GM12878 (cell line): ENCODE results near the gene MYO3B. TPM values are rescaled to one million over a fixed set of nuclear protein-coding genes. Genes with fewer than 3 reads are reported as not detected.

ENCODE experiments used
- ATAC-seq: fragments of 200-7000 bp; cut with Tn5 transposase; 3 replicates; pipeline ENCODE4 v1.9.1; 2020; ENCODE audit warnings: mild to moderate bottlenecking, moderate library complexity
- BruUV-seq: library from RNA; stranded (reverse); fragments of 400-500 nt; replicated peaks from 2 replicates; lab custom pipeline; 2021; lab: Mats Ljungman, UMichigan
- CTCF ChIA-PET: fragments of 300-600 bp; sonication (Branson Sonifier 250); formaldehyde crosslinking; extraction: SDS; loops from one replicate; lab custom pipeline; 2021; ENCODE audit warnings: inconsistent platforms; lab: Yijun Ruan, JAX
- POLR2A ChIA-PET: fragments of 350-600 bp; formaldehyde crosslinking; extraction: SDS; loops from one replicate; lab custom pipeline; 2021; ENCODE audit warnings: inconsistent platforms; lab: Charles Lee
- RAD21 ChIA-PET: fragments of 300-600 bp; sonication (Branson Sonifier 250); formaldehyde crosslinking; loops from one replicate; lab custom pipeline; 2023; ENCODE audit warnings: antibody characterized with exemption; ENCODE audit not compliant: unreplicated experiment; lab: Charles Lee
- SMC1A ChIA-PET: fragments of 300-600 bp; sonication (Branson Sonifier 250); formaldehyde crosslinking; loops from one replicate; lab custom pipeline; 2023; ENCODE audit not compliant: unreplicated experiment, uncharacterized antibody; lab: Charles Lee
- DNase-seq: peaks from one replicate; pipeline ENCODE4 v3.0.0-alpha.2; 2011; ENCODE audit warnings: low read depth, low spot score
- FAIRE-seq: peaks from 3 replicates; lab custom pipeline; 2011; peaks lifted over from hg19 to GRCh38; lab: Jason Lieb, UNC
- H2AFZ ChIP-seq: 2 replicates; pipeline ENCODE4 v1.6.0; 2011; ENCODE audit warnings: low read depth, low read length, control low read depth; ENCODE audit not compliant: control insufficient read depth
- H3K27ac ChIP-seq: 2 replicates; pipeline ENCODE4 v1.5.1; 2011; ENCODE audit warnings: control low read depth; ENCODE audit not compliant: control insufficient read depth, insufficient read depth
- H3K27me3 ChIP-seq, 2 experiments: replicated peaks in 1 of 2; 2 replicates each; pipeline versions ENCODE4 v1.6.0 to v1.6.1; 2011; ENCODE audit warnings: low read length in 1 of 2; ENCODE audit not compliant: control insufficient read depth in 2 of 2, insufficient read depth in 2 of 2
- H3K36me3 ChIP-seq, 2 experiments: 2 replicates each; pipeline ENCODE4 v1.5.1; 2011; ENCODE audit warnings: low read length in 1 of 2; ENCODE audit not compliant: control insufficient read depth in 2 of 2, insufficient read depth in 2 of 2
- H3K4me1 ChIP-seq: 2 replicates; pipeline ENCODE4 v1.6.1; 2011; ENCODE audit warnings: mild to moderate bottlenecking, low read length, moderate library complexity, mixed read lengths; ENCODE audit not compliant: control insufficient read depth, insufficient read depth
- H3K4me2 ChIP-seq: 2 replicates; pipeline ENCODE4 v1.6.0; 2011; ENCODE audit warnings: control low read depth; ENCODE audit not compliant: control insufficient read depth, insufficient read depth
- H3K4me3 ChIP-seq: fragments of 200-600 bp; sonication (generic); 2 replicates; pipeline ENCODE4 v1.5.1; 2016
- H3K79me2 ChIP-seq: 2 replicates; pipeline ENCODE4 v1.6.0; 2011; ENCODE audit warnings: low read length; ENCODE audit not compliant: control insufficient read depth, insufficient read depth
- H3K9ac ChIP-seq: 2 replicates; pipeline ENCODE4 v1.8.0; 2011; ENCODE audit warnings: low read length, control low read depth, mixed read lengths; ENCODE audit not compliant: control insufficient read depth, insufficient read depth
- H3K9me3 ChIP-seq: replicated peaks from 3 replicates; pipeline ENCODE4 v1.5.1; 2011; ENCODE audit warnings: mild to moderate bottlenecking, low read length; ENCODE audit not compliant: control insufficient read depth, insufficient read depth
- H4K20me1 ChIP-seq: 2 replicates; pipeline ENCODE4 v1.6.0; 2011; ENCODE audit not compliant: control insufficient read depth, insufficient read depth
- CEBPZ ChIP-seq: fragments of 150-350 bp; IDR thresholded peaks from 2 replicates; pipeline ENCODE4 v1.6.1; 2016; ENCODE audit warnings: low read depth, low read length
- CHD4 ChIP-seq: fragments of 200-600 bp; sonication (generic); IDR thresholded peaks from 2 replicates; pipeline ENCODE4 v1.6.1; 2016; ENCODE audit warnings: mild to moderate bottlenecking
- JUND ChIP-seq: IDR thresholded peaks from 2 replicates; pipeline ENCODE4 v1.6.1; 2012; ENCODE audit warnings: low read depth, mild to moderate bottlenecking, low read length, improper control_type of control experiment, moderate library complexity
- MTA2 ChIP-seq: fragments of 450-650 bp; IDR thresholded peaks from 2 replicates; pipeline ENCODE4 v1.6.1; 2016; ENCODE audit warnings: low read depth, mild to moderate bottlenecking, moderate library complexity
- NFXL1 ChIP-seq: fragments of 450-650 bp; IDR thresholded peaks from 2 replicates; pipeline ENCODE4 v1.6.1; 2017; ENCODE audit warnings: antibody characterized with exemption, mild to moderate bottlenecking, borderline replicate concordance
- NR2C1 ChIP-seq: fragments of 450-650 bp; IDR thresholded peaks from 2 replicates; pipeline ENCODE4 v1.6.1; 2017; ENCODE audit warnings: antibody characterized with exemption, mild to moderate bottlenecking, moderate library complexity
- RELA ChIP-seq: fragments of 450-650 bp; IDR thresholded peaks from 2 replicates; pipeline ENCODE4 v1.8.0; 2014; ENCODE audit warnings: borderline replicate concordance; ENCODE audit not compliant: partially characterized antibody
- SREBF1 ChIP-seq: IDR thresholded peaks from 2 replicates; pipeline ENCODE4 v1.6.1; 2012; ENCODE audit warnings: mild to moderate bottlenecking, low read length
- TAF1 ChIP-seq: IDR thresholded peaks from 2 replicates; pipeline ENCODE4 v1.6.1; 2011; ENCODE audit warnings: mild to moderate bottlenecking, low read depth, low read length, borderline replicate concordance
- ZBED1 ChIP-seq: IDR thresholded peaks from 2 replicates; pipeline ENCODE4 v1.6.1; 2016; ENCODE audit warnings: borderline replicate concordance
- ZNF24 ChIP-seq: fragments of 450-650 bp; IDR thresholded peaks from 2 replicates; pipeline ENCODE4 v1.6.1; 2017; ENCODE audit warnings: antibody characterized with exemption, mild to moderate bottlenecking
- ZNF384 ChIP-seq: IDR thresholded peaks from 2 replicates; pipeline ENCODE4 v1.6.1; 2012; ENCODE audit warnings: low read depth, mild to moderate bottlenecking, low read length, improper control_type of control experiment, borderline replicate concordance
- WGBS: methylation state at CpG from one replicate; pipeline ENCODE4 v1.1.6; 2016; ENCODE audit warnings: low lambda C conversion rate; ENCODE audit not compliant: insufficient replicate concordance, insufficient coverage; ENCODE audit errors: missing lambda C conversion rate; 5-methylcytosine and 5-hydroxymethylcytosine counted together
- in situ Hi-C: fragments of 300-500 bp; cut with MboI; formaldehyde crosslinking; loops from 9 replicates; pipeline ENCODE4 v1.14.3; 2018; ENCODE audit warnings: mixed read lengths
- intact Hi-C: fragments of 100-400 bp; cut with micrococcal nuclease; formaldehyde crosslinking; loops from one replicate; pipeline ENCODE4 v1.14.2; 2022; ENCODE audit not compliant: unreplicated experiment
- polyA plus RNA-seq, 11 experiments: library from polyadenylated mRNA; depleted of rRNA in 4 of 11; unstranded in 6 of 11; stranded (reverse) in 5 of 11; fragments of >200 nt; fragmentation: Nextera tagmentation in 4 of 11; fragmentation: Illumina TruSeq in 1 of 11; extraction: Ambion mirVana in 4 of 11; extraction: Trizol in 1 of 11; gene quantifications; 1 replicate in 1 of 11; 2 replicates in 10 of 11; pipeline versions ENCODE4 v1.2.1 to v1.2.3, GENCODE V29; 2011 to 2016; ENCODE audit warnings: inconsistent platforms in 2 of 11, missing spikeins in 2 of 11, low read depth in 1 of 11
- total RNA-seq, 4 experiments: library from RNA; depleted of rRNA in 3 of 4; stranded (reverse); fragments of >200 nt in 3 of 4; fragmentation: Illumina TruSeq in 1 of 4; extraction: Trizol in 1 of 4; gene quantifications; 2 replicates each; pipeline versions ENCODE4 v1.2.1 to v1.2.3, GENCODE V29; 2013 to 2021
- TF ChIP-seq, protein P1 (sequence below): fragments of 450-650 bp; IDR thresholded peaks from 2 replicates; pipeline ENCODE4 v1.6.1; 2017; ENCODE audit warnings: low read depth, mild to moderate bottlenecking, moderate library complexity
- TF ChIP-seq, protein P2 (sequence below): IDR thresholded peaks from 2 replicates; pipeline ENCODE4 v1.6.1; 2011; ENCODE audit warnings: borderline replicate concordance, low read depth, mild to moderate bottlenecking, moderate library complexity, mixed read lengths, low read length; ENCODE audit not compliant: insufficient read depth; ENCODE audit errors: extremely low read length
- TF ChIP-seq, protein P3 (sequence below): IDR thresholded peaks from 2 replicates; pipeline ENCODE4 v1.6.1; 2012; ENCODE audit warnings: low read length, inconsistent platforms

Gene MYO3B
- total and polyA plus RNA-seq, 10 of the 15 experiments (the other 5 are each of a cell fraction or from before 2014, with no cell fraction given): 1.1 to 7.1 (median 2.1) TPM

DNA sequence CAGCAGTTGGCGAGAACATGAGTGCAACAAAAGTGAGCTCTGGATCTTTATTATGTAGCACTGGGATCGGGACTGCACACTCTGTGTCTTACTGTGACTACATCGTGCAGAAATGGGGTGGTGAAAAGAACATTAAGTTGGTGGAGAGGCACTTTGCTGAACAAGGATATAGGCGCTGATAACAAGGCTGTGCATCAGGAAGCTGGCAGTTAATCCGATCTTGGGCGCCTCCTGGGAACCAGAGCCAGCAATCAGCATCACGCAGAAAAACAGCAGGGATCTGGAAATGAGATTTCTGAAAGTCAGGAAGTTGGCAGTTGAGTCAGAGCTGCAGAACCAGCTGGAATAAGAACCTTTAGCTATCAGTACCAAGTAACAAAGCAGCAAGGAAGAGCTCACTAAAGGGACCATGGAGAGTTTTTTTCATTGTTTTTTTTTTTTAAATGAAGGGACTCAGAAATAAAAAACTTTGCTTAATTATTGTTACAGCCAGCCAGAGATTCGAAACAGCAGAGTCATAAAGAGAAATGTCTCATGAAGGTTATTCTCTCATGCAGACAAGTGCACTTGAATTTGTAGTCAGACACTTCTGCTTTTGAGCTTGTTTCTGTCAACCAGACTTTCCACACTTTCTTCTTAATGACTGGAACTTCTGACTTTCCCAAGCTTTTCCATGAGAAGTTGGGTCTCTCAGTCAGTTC is 22.8 kb upstream of the MYO3B start:
- in situ Hi-C loops (no loop called here), intact Hi-C loops (loop anchor here (2.0 to 10.0 kb wide), 4 partner anchors 60 to 223 kb away; no protein-coding TSS in a partner anchor)
- ATAC-seq (peak; percentile 73), DNase-seq (no peak), FAIRE-seq (no peak)
- Histone ChIP-seq H3K27me3 (no peaks in the 10 kb centered on the region), H3K4me3 (no peak overlapping the region; the same call in 1 of the 2 replicates), H3K9ac (no peak overlapping the region), H3K4me2 (peak overlapping the region; percentile 43), H3K79me2 (no peaks in the 10 kb centered on the region), H3K27ac (no peak overlapping the region), H3K4me1 (peaks cover 54% of the 10 kb centered on the region), H4K20me1 (no peaks in the 10 kb centered on the region), H3K36me3 (no peaks in the 10 kb centered on the region), H3K9me3 (peaks cover 6% of the 10 kb centered on the region; the same call in 2 of the 3 replicates), H2AFZ (peak overlapping the region; percentile 33)
- ChIA-PET POLR2A (interaction anchor here (0.7 to 10.7 kb wide), 5 partner anchors 9 to 67 kb away, joined by 3 to 112 read pairs (median 5); partner anchors contain the start of gene MYO3B), RAD21 (interaction anchor here (0.5 to 10.5 kb wide), 19 partner anchors 9 to 1537 kb away, joined by 3 to 124 read pairs (median 5); partner anchors contain the start of genes GAD1 and MYO3B), SMC1A (interaction anchor here (0.5 to 15.9 kb wide), 19 partner anchors 9 to 223 kb away, joined by 3 to 291 read pairs (median 5); partner anchors contain the start of gene MYO3B), CTCF (interaction anchor here (0.9 to 4.8 kb wide), 6 partner anchors 9 to 221 kb away, joined by 3 to 36 read pairs (median 6); partner anchors contain the start of gene MYO3B)
- no TSS peak for BruUV-seq
- WGBS: 21% methylated on average over 8 of the region's 8 CpGs
- no peak for TF ChIP-seq CEBPZ
- peak; percentile 84 for TF ChIP-seq MTA2
- TF ChIP-seq RELA: no peak
- TF ChIP-seq JUND: 0 out of 2 replicates have a peak, but pooled peaks have one; percentile 32
- no peak for TF ChIP-seq CHD4
- TF ChIP-seq NR2C1: no peak
- no peak for TF ChIP-seq NFXL1
- TF ChIP-seq ZNF24: no peak
- TF ChIP-seq, protein P1, sequence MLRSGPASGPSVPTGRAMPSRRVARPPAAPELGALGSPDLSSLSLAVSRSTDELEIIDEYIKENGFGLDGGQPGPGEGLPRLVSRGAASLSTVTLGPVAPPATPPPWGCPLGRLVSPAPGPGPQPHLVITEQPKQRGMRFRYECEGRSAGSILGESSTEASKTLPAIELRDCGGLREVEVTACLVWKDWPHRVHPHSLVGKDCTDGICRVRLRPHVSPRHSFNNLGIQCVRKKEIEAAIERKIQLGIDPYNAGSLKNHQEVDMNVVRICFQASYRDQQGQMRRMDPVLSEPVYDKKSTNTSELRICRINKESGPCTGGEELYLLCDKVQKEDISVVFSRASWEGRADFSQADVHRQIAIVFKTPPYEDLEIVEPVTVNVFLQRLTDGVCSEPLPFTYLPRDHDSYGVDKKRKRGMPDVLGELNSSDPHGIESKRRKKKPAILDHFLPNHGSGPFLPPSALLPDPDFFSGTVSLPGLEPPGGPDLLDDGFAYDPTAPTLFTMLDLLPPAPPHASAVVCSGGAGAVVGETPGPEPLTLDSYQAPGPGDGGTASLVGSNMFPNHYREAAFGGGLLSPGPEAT: peak; percentile 85
- TF ChIP-seq SREBF1: 0 out of 2 replicates have a peak, but pooled peaks have one; percentile 34
- TF ChIP-seq, protein P2, sequence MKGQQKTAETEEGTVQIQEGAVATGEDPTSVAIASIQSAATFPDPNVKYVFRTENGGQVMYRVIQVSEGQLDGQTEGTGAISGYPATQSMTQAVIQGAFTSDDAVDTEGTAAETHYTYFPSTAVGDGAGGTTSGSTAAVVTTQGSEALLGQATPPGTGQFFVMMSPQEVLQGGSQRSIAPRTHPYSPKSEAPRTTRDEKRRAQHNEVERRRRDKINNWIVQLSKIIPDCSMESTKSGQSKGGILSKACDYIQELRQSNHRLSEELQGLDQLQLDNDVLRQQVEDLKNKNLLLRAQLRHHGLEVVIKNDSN: no peak
- TF ChIP-seq TAF1: no peak
- TF ChIP-seq, protein P3, sequence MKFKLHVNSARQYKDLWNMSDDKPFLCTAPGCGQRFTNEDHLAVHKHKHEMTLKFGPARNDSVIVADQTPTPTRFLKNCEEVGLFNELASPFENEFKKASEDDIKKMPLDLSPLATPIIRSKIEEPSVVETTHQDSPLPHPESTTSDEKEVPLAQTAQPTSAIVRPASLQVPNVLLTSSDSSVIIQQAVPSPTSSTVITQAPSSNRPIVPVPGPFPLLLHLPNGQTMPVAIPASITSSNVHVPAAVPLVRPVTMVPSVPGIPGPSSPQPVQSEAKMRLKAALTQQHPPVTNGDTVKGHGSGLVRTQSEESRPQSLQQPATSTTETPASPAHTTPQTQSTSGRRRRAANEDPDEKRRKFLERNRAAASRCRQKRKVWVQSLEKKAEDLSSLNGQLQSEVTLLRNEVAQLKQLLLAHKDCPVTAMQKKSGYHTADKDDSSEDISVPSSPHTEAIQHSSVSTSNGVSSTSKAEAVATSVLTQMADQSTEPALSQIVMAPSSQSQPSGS: peak; percentile 55; the same call in 1 of the 2 replicates
- TF ChIP-seq ZNF384: peak; percentile 83
- TF ChIP-seq ZBED1: no peak
